EH (cell line): ENCODE results near the gene TM6SF1.

Source experiments
- DNase-seq: peaks from one replicate; pipeline ENCODE4 v3.0.0-alpha.2; 2015; ENCODE audit warnings: low read depth

TM6SF1 gene

GRCh38 chr15:83174891-83175290, 67.4 kb downstream of the TM6SF1 start:
- DNase-seq = peak; percentile 46

- DNase-seq = no peak
These were observed 70.9 kb downstream of the TM6SF1 start for GRCh38 chr15:83178390-83178789.

GRCh38 chr15:83178869-83179325, 71.5 kb downstream of the TM6SF1 start:
- no peak for DNase-seq

GRCh38 chr15:83185561-83185960, 78.1 kb downstream of the TM6SF1 start:
- no peak for DNase-seq
